ENCODE data around the gene UPF2. TPM values are rescaled to one million over a fixed set of nuclear protein-coding genes. Genes with fewer than 3 reads are reported as not detected.

The UPF2 gene
- total RNA-seq, 3 donors from 2014 or later = 20.6 to 36.8 (median 22.3) TPM

DNA sequence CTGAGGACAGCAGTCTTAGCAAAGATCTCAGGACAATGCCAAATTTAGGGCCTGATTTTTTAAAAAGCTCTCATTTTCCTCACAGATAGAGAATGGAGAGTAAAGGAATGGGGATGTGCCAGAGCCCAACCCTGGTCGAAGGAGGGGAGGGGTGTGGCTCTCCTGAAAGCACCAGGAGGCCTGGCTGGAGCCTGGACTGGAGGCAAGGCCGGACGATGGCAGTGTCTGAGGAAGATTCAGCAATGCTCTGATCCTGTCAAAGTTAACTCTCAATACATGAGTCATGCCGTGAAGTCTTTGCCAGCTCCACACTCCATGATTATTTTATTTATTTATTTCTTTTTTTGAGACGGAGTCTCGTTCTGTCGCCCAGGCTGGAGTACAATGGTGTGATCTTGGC is 108.3 kb downstream of the UPF2 start:
- H3K9me3 ChIP-seq = no peaks in the 10 kb centered on the region
- intact Hi-C loops (cut with DNase I, micrococcal nuclease) = no loop called here
- no peak overlapping the region for H3K4me3 ChIP-seq
- H3K4me1 ChIP-seq (ENCODE audit: low read depth) = peaks cover 29% of the 10 kb centered on the region
- no peaks in the 10 kb centered on the region for H3K36me3 ChIP-seq (ENCODE audit: low read depth)
- peak; percentile 81 for ATAC-seq
- peak; percentile 62 to 67 (median 67) for DNase-seq
- TF ChIP-seq CTCF (IDR thresholded peaks at IDR 0.05) = no peak

DNA sequence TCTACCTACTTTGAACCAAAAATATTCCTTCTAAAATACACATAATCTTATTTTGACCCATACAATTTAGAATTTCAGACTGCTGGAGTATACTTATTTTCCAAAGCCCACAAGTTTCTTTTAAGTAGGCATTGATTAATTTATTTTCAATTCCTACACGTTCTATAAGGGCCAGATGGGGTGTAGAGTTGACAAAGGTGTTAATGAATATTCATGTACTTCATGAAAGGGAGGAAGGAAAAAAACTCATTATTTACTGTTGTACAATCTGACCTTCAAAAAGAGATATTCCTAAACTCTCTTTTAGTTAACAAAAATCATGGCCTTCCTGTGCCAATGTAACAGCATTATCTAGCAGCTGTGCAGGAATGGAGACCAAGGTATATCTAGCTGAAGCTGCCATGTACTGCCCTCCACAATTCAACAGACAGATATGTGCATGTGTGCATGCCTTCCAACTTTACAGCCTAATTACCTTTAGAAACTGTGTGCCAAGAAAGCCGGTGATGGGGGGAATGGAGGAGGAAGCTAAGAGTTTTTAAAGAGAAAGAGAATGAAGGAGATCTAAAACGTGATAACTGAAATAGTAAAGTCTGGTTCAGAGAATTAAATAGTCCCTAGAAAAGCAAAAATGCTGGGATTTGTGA is 108.9 kb downstream of the UPF2 start:
- no peaks in the 10 kb centered on the region for H3K36me3 ChIP-seq (ENCODE audit: low read depth)

DNA sequence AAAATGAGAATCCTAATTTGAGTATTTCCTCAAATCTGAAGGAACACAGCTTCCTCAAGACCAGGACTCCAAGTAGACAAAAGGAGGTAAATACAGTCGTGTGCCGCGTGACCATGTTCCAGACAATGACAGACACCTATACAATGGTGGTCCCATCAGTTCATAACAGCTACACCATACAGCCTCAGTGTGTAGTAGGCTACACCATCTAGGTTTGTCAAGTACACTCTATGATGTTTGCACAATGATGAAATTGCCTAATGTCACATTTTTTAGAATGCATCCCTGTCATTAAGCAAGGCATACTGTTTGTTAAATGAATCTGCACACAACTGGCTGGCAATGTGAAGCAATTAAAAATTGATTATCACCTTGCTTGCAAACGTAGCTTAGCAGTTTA is 111.6 kb downstream of the UPF2 start:
- Histone ChIP-seq H3K9me3 (no peaks in the 10 kb centered on the region), H3K36me3 (ENCODE audit: low read depth) (no peaks in the 10 kb centered on the region), H3K4me1 (ENCODE audit: low read depth) (peaks cover 19% of the 10 kb centered on the region), H3K4me3 (no peak overlapping the region)
- TF ChIP-seq CTCF (IDR thresholded peaks at IDR 0.05) = no peak
- no peak for ATAC-seq
- intact Hi-C loops (cut with DNase I, micrococcal nuclease) = no loop called here
- no peak for DNase-seq

More for the DNA sequence above, 108.9 kb downstream of the UPF2 start:
- DNase-seq = peak in 1 of 3 donors; percentile 63
- Histone ChIP-seq H3K9me3 (no peaks in the 10 kb centered on the region), H3K4me1 (ENCODE audit: low read depth) (peaks cover 29% of the 10 kb centered on the region), H3K4me3 (no peak overlapping the region)
- intact Hi-C loops (cut with DNase I, micrococcal nuclease) = no loop called here
- TF ChIP-seq CTCF (IDR thresholded peaks at IDR 0.05) = no peak
- peak; percentile 82 for ATAC-seq

GRCh38 chr10:11930312-11930978 is 112.2 kb downstream of the UPF2 start:
- H3K36me3 ChIP-seq (ENCODE audit: low read depth) = no peaks in the 10 kb centered on the region
- no peak overlapping the region for H3K4me3 ChIP-seq
- ATAC-seq (no peak), DNase-seq (no peak)
- H3K4me1 ChIP-seq (ENCODE audit: low read depth) = peaks cover 16% of the 10 kb centered on the region
- intact Hi-C loops (cut with DNase I, micrococcal nuclease) = no loop called here
- H3K9me3 ChIP-seq = no peaks in the 10 kb centered on the region
- TF ChIP-seq CTCF (IDR thresholded peaks at IDR 0.05) = no peak

- intact Hi-C loops (cut with DNase I, micrococcal nuclease) = no loop called here
- H3K4me3 ChIP-seq = no peak overlapping the region
- no peak for TF ChIP-seq CTCF (IDR thresholded peaks at IDR 0.05)
- DNase-seq = no peak
- no peaks in the 10 kb centered on the region for H3K36me3 ChIP-seq (ENCODE audit: low read depth)
- ATAC-seq = no peak
- H3K9me3 ChIP-seq = no peaks in the 10 kb centered on the region
- H3K4me1 ChIP-seq (ENCODE audit: low read depth) = no peaks in the 10 kb centered on the region
Measured at GRCh38 chr10:11927746-11928145, 114.9 kb downstream of the UPF2 start.

Data from mucosa of descending colon (tissue), 3 donors.